CD4-positive, CD25-positive, alpha-beta regulatory T cell (primary cell): ENCODE measurements around the gene CXorf65. TPM values are rescaled to one million over a fixed set of nuclear protein-coding genes. Genes with fewer than 3 reads are reported as not detected.

Experiments
- ATAC-seq, 2 donors: fragments of 150-1000 bp; cut with Tn5 transposase; one replicate each; pipeline ENCODE4 v1.10.0; 2021; ENCODE audit warnings: low read depth in 2 of 2, moderate number of reproducible peaks in 2 of 2, moderate library complexity in 1 of 2
- DNase-seq, 3 donors: peaks; one replicate each; pipeline versions ENCODE4 v3.0.0 to v3.0.0-alpha.2; 2012 to 2022; ENCODE audit warnings: mixed read lengths in 1 of 3
- H3K27ac ChIP-seq: one replicate; pipeline ENCODE4 v1.7.0; 2013; ENCODE audit warnings: mild to moderate bottlenecking, low read length; ENCODE audit not compliant: insufficient read depth, poor library complexity, severe bottlenecking
- H3K27me3 ChIP-seq: one replicate; pipeline ENCODE4 v1.7.0; 2013; ENCODE audit warnings: low read length; ENCODE audit not compliant: control insufficient read depth, insufficient read depth
- H3K36me3 ChIP-seq: one replicate; pipeline ENCODE4 v1.7.0; 2013; ENCODE audit warnings: mild to moderate bottlenecking, low read length, moderate library complexity; ENCODE audit not compliant: control insufficient read depth, insufficient read depth
- H3K4me1 ChIP-seq: 2 replicates; pipeline ENCODE4 v1.7.0; 2013; ENCODE audit warnings: mild to moderate bottlenecking, low read length; ENCODE audit not compliant: insufficient read depth, control insufficient read depth, poor library complexity, severe bottlenecking
- H3K4me3 ChIP-seq: one replicate; pipeline ENCODE4 v1.7.0; 2013; ENCODE audit warnings: low read depth, mild to moderate bottlenecking, low read length, moderate library complexity
- H3K9me3 ChIP-seq, 2 experiments: 1 replicate in 1 of 2; 2 replicates in 1 of 2; pipeline ENCODE4 v1.7.0; 2013; ENCODE audit warnings: low read length in 2 of 2, mild to moderate bottlenecking in 1 of 2, moderate library complexity in 1 of 2; ENCODE audit not compliant: control insufficient read depth in 2 of 2
- H3K27ac Mint-ChIP-seq, 3 donors: one replicate each; pipeline ENCODE4 v1.8.0; 2020 to 2022; ENCODE audit warnings: mild to moderate bottlenecking in 3 of 3, mixed read lengths in 3 of 3, moderate library complexity in 2 of 3
- H3K27me3 Mint-ChIP-seq: one replicate; pipeline ENCODE4 v1.8.0; 2022; ENCODE audit warnings: mild to moderate bottlenecking, mixed read lengths
- H3K36me3 Mint-ChIP-seq: one replicate; pipeline ENCODE4 v1.8.0; 2020; ENCODE audit warnings: mixed read lengths
- H3K4me1 Mint-ChIP-seq, 4 donors: one replicate each; pipeline ENCODE4 v1.8.0; 2020 to 2022; ENCODE audit warnings: mixed read lengths in 4 of 4, mild to moderate bottlenecking in 1 of 4
- H3K4me3 Mint-ChIP-seq, 4 donors: one replicate each; pipeline ENCODE4 v1.8.0; 2020 to 2022; ENCODE audit warnings: mild to moderate bottlenecking in 4 of 4, mixed read lengths in 4 of 4, moderate library complexity in 3 of 4
- H3K9me3 Mint-ChIP-seq, 7 donors: one replicate each; pipeline ENCODE4 v1.8.0; 2020 to 2022; ENCODE audit warnings: mixed read lengths in 7 of 7, mild to moderate bottlenecking in 3 of 7, moderate library complexity in 2 of 7
- polyA plus RNA-seq, 4 donors: library from polyadenylated mRNA; unstranded; fragments of 300-500 nt; fragmentation: Illumina TruSeq; gene quantifications; one replicate each; pipeline ENCODE4 v1.2.3, GENCODE V29; 2021
- total RNA-seq: library from RNA; stranded (reverse); gene quantifications from one replicate; pipeline ENCODE4 v1.2.3, GENCODE V29; 2022

CXorf65 gene
- total and polyA plus RNA-seq, 5 donors from 2014 or later = 1.6 to 81.0 (median 3.6) TPM

- no peaks in the 10 kb centered on the region for H3K9me3 Mint-ChIP-seq
- Histone ChIP-seq H3K4me3 (peak overlapping the region; percentile 61), H3K9me3 (no peaks in the 10 kb centered on the region), H3K27ac (peak overlapping the region; percentile 99), H3K36me3 (peaks cover 5% of the 10 kb centered on the region), H3K27me3 (no peaks in the 10 kb centered on the region), H3K4me1 (peaks cover 82% of the 10 kb centered on the region)
- H3K27me3 Mint-ChIP-seq = no peaks in the 10 kb centered on the region
- peaks cover 3 to 91% (median 48%) of the 10 kb centered on the region in 4 donors for H3K4me1 Mint-ChIP-seq
- ATAC-seq (peak; percentile 21 to 54), DNase-seq (peak; percentile 39 to 71 (median 50))
- H3K36me3 Mint-ChIP-seq = peaks cover 29% of the 10 kb centered on the region
- peak overlapping the region; percentile 57 to 88 (median 78) for H3K4me3 Mint-ChIP-seq
- peak overlapping the region; percentile 90 to 96 (median 93) for H3K27ac Mint-ChIP-seq
Observed at GRCh38 chrX:71103110-71103983, 3.2 kb downstream of the CXorf65 start.

- Histone ChIP-seq H3K4me1 (peaks cover 82% of the 10 kb centered on the region), H3K27ac (peak overlapping the region; percentile 23), H3K9me3 (no peaks in the 10 kb centered on the region), H3K4me3 (no peak overlapping the region), H3K27me3 (no peaks in the 10 kb centered on the region), H3K36me3 (no peaks in the 10 kb centered on the region)
- Mint-ChIP-seq H3K4me3 (peak overlapping the region in 2 of 4 donors; percentile 30 to 51), H3K9me3 (no peaks in the 10 kb centered on the region), H3K4me1 (peaks cover 7 to 91% (median 52%) of the 10 kb centered on the region in 4 donors), H3K36me3 (peaks cover 18% of the 10 kb centered on the region), H3K27ac (peak overlapping the region; percentile 76 to 96 (median 90)), H3K27me3 (no peaks in the 10 kb centered on the region)
- ATAC-seq (no peak), DNase-seq (no peak)
Observed at GRCh38 chrX:71102292-71102691, 4.2 kb downstream of the CXorf65 start.

- Histone ChIP-seq H3K4me3 (no peak overlapping the region), H3K27me3 (no peaks in the 10 kb centered on the region), H3K4me1 (peaks cover 78% of the 10 kb centered on the region), H3K9me3 (no peaks in the 10 kb centered on the region), H3K27ac (no peak overlapping the region), H3K36me3 (no peaks in the 10 kb centered on the region)
- no peak for ATAC-seq
- H3K27ac Mint-ChIP-seq = peak overlapping the region; percentile 87 to 90 (median 89)
- no peak for DNase-seq
- H3K9me3 Mint-ChIP-seq = no peaks in the 10 kb centered on the region
- peak overlapping the region in 3 of 4 donors; percentile 29 to 70 (median 61) for H3K4me3 Mint-ChIP-seq
- H3K4me1 Mint-ChIP-seq = peaks cover 7 to 88% (median 51%) of the 10 kb centered on the region in 4 donors
- H3K36me3 Mint-ChIP-seq = peaks cover 9% of the 10 kb centered on the region
- H3K27me3 Mint-ChIP-seq = no peaks in the 10 kb centered on the region
Observed at GRCh38 chrX:71100581-71101505, 5.7 kb downstream of the CXorf65 start.

GRCh38 chrX:71099736-71100135 lies 6.8 kb downstream of the CXorf65 start:
- no peaks in the 10 kb centered on the region for H3K9me3 ChIP-seq
- H3K27ac Mint-ChIP-seq = peak overlapping the region in 1 of 3 donors; percentile 71
- DNase-seq (no peak), ATAC-seq (no peak)
- peaks cover 66% of the 10 kb centered on the region for H3K4me1 ChIP-seq
- no peak overlapping the region for H3K4me3 ChIP-seq
- H3K27me3 ChIP-seq = no peaks in the 10 kb centered on the region
- peaks cover 0 to 2% (median 0%) of the 10 kb centered on the region in 7 donors for H3K9me3 Mint-ChIP-seq
- peaks cover 7 to 89% (median 49%) of the 10 kb centered on the region in 4 donors for H3K4me1 Mint-ChIP-seq
- H3K27me3 Mint-ChIP-seq = no peaks in the 10 kb centered on the region
- no peak overlapping the region for H3K27ac ChIP-seq
- H3K4me3 Mint-ChIP-seq = peak overlapping the region in 1 of 4 donors; percentile 47
- H3K36me3 ChIP-seq = no peaks in the 10 kb centered on the region
- H3K36me3 Mint-ChIP-seq = peaks cover 4% of the 10 kb centered on the region

GRCh38 chrX:71098951-71099506 lies 7.5 kb downstream of the CXorf65 start:
- Histone ChIP-seq H3K4me3 (peak overlapping the region; percentile 10), H3K9me3 (no peaks in the 10 kb centered on the region), H3K4me1 (peaks cover 59% of the 10 kb centered on the region), H3K27me3 (no peaks in the 10 kb centered on the region), H3K36me3 (no peaks in the 10 kb centered on the region), H3K27ac (no peak overlapping the region)
- H3K4me1 Mint-ChIP-seq = peaks cover 7 to 84% (median 44%) of the 10 kb centered on the region in 4 donors
- H3K27me3 Mint-ChIP-seq = no peaks in the 10 kb centered on the region
- peaks cover 4% of the 10 kb centered on the region for H3K36me3 Mint-ChIP-seq
- H3K4me3 Mint-ChIP-seq = peak overlapping the region in 3 of 4 donors; percentile 11 to 80 (median 47)
- H3K9me3 Mint-ChIP-seq = peaks cover 0 to 2% (median 0%) of the 10 kb centered on the region in 7 donors
- H3K27ac Mint-ChIP-seq = peak overlapping the region in 1 of 3 donors; percentile 77
- ATAC-seq (no peak), DNase-seq (no peak)

- H3K27ac ChIP-seq = peak overlapping the region; percentile 41
- ATAC-seq (peak; percentile 40 to 42), DNase-seq (peak; percentile 73 to 86 (median 81))
- Mint-ChIP-seq H3K27ac (peak overlapping the region in 2 of 3 donors; percentile 77 to 82), H3K27me3 (no peaks in the 10 kb centered on the region), H3K4me3 (peak overlapping the region; percentile 61 to 92 (median 76)), H3K9me3 (peaks cover 0 to 2% (median 0%) of the 10 kb centered on the region in 7 donors), H3K36me3 (peaks cover 4% of the 10 kb centered on the region), H3K4me1 (peaks cover 7 to 78% (median 40%) of the 10 kb centered on the region in 4 donors)
- H3K9me3 ChIP-seq = no peaks in the 10 kb centered on the region
- H3K36me3 ChIP-seq = no peaks in the 10 kb centered on the region
- peaks cover 52% of the 10 kb centered on the region for H3K4me1 ChIP-seq
- peak overlapping the region; percentile 51 for H3K4me3 ChIP-seq
- H3K27me3 ChIP-seq = no peaks in the 10 kb centered on the region
Observed at GRCh38 chrX:71098302-71098701, 8.2 kb downstream of the CXorf65 start.

- Mint-ChIP-seq H3K27ac (peak overlapping the region in 2 of 3 donors; percentile 82 to 97), H3K9me3 (peaks cover 0 to 2% (median 0%) of the 10 kb centered on the region in 7 donors), H3K4me1 (peaks cover 7 to 62% (median 30%) of the 10 kb centered on the region in 4 donors), H3K36me3 (peaks cover 4% of the 10 kb centered on the region), H3K4me3 (peak overlapping the region; percentile 76 to 96 (median 93)), H3K27me3 (no peaks in the 10 kb centered on the region)
- ATAC-seq (no peak), DNase-seq (no peak)
- no peaks in the 10 kb centered on the region for H3K9me3 ChIP-seq
- H3K36me3 ChIP-seq = no peaks in the 10 kb centered on the region
- peak overlapping the region; percentile 80 for H3K27ac ChIP-seq
- no peaks in the 10 kb centered on the region for H3K27me3 ChIP-seq
- peak overlapping the region; percentile 44 for H3K4me3 ChIP-seq
- H3K4me1 ChIP-seq = peaks cover 36% of the 10 kb centered on the region
Observed at GRCh38 chrX:71096760-71097032, 9.8 kb downstream of the CXorf65 start.
